GM12878 (cell line): ENCODE measurements around the gene FANCC. TPM values are rescaled to one million over a fixed set of nuclear protein-coding genes. Genes with fewer than 3 reads are reported as not detected.

Experiments used
- ATAC-seq: fragments of 200-7000 bp; cut with Tn5 transposase; 3 replicates; pipeline ENCODE4 v1.9.1; 2020; ENCODE audit warnings: mild to moderate bottlenecking, moderate library complexity
- BruUV-seq: library from RNA; stranded (reverse); fragments of 400-500 nt; replicated peaks from 2 replicates; lab custom pipeline; 2021; lab: Mats Ljungman, UMichigan
- CTCF ChIA-PET: fragments of 300-600 bp; sonication (Branson Sonifier 250); formaldehyde crosslinking; extraction: SDS; loops from one replicate; lab custom pipeline; 2021; ENCODE audit warnings: inconsistent platforms; lab: Yijun Ruan, JAX
- POLR2A ChIA-PET: fragments of 350-600 bp; formaldehyde crosslinking; extraction: SDS; loops from one replicate; lab custom pipeline; 2021; ENCODE audit warnings: inconsistent platforms; lab: Charles Lee
- RAD21 ChIA-PET: fragments of 300-600 bp; sonication (Branson Sonifier 250); formaldehyde crosslinking; loops from one replicate; lab custom pipeline; 2023; ENCODE audit warnings: antibody characterized with exemption; ENCODE audit not compliant: unreplicated experiment; lab: Charles Lee
- SMC1A ChIA-PET: fragments of 300-600 bp; sonication (Branson Sonifier 250); formaldehyde crosslinking; loops from one replicate; lab custom pipeline; 2023; ENCODE audit not compliant: unreplicated experiment, uncharacterized antibody; lab: Charles Lee
- DNase-seq: peaks from one replicate; pipeline ENCODE4 v3.0.0-alpha.2; 2011; ENCODE audit warnings: low read depth, low spot score
- FAIRE-seq: peaks from 3 replicates; lab custom pipeline; 2011; peaks lifted over from hg19 to GRCh38; lab: Jason Lieb, UNC
- H2AFZ ChIP-seq: 2 replicates; pipeline ENCODE4 v1.6.0; 2011; ENCODE audit warnings: low read depth, low read length, control low read depth; ENCODE audit not compliant: control insufficient read depth
- H3K27ac ChIP-seq: 2 replicates; pipeline ENCODE4 v1.5.1; 2011; ENCODE audit warnings: control low read depth; ENCODE audit not compliant: control insufficient read depth, insufficient read depth
- H3K27me3 ChIP-seq, 2 experiments: replicated peaks in 1 of 2; 2 replicates each; pipeline versions ENCODE4 v1.6.0 to v1.6.1; 2011; ENCODE audit warnings: low read length in 1 of 2; ENCODE audit not compliant: control insufficient read depth in 2 of 2, insufficient read depth in 2 of 2
- H3K36me3 ChIP-seq, 2 experiments: 2 replicates each; pipeline ENCODE4 v1.5.1; 2011; ENCODE audit warnings: low read length in 1 of 2; ENCODE audit not compliant: control insufficient read depth in 2 of 2, insufficient read depth in 2 of 2
- H3K4me1 ChIP-seq: 2 replicates; pipeline ENCODE4 v1.6.1; 2011; ENCODE audit warnings: mild to moderate bottlenecking, low read length, moderate library complexity, mixed read lengths; ENCODE audit not compliant: control insufficient read depth, insufficient read depth
- H3K4me2 ChIP-seq: 2 replicates; pipeline ENCODE4 v1.6.0; 2011; ENCODE audit warnings: control low read depth; ENCODE audit not compliant: control insufficient read depth, insufficient read depth
- H3K4me3 ChIP-seq: fragments of 200-600 bp; sonication (generic); 2 replicates; pipeline ENCODE4 v1.5.1; 2016
- H3K79me2 ChIP-seq: 2 replicates; pipeline ENCODE4 v1.6.0; 2011; ENCODE audit warnings: low read length; ENCODE audit not compliant: control insufficient read depth, insufficient read depth
- H3K9ac ChIP-seq: 2 replicates; pipeline ENCODE4 v1.8.0; 2011; ENCODE audit warnings: low read length, control low read depth, mixed read lengths; ENCODE audit not compliant: control insufficient read depth, insufficient read depth
- H3K9me3 ChIP-seq: replicated peaks from 3 replicates; pipeline ENCODE4 v1.5.1; 2011; ENCODE audit warnings: mild to moderate bottlenecking, low read length; ENCODE audit not compliant: control insufficient read depth, insufficient read depth
- H4K20me1 ChIP-seq: 2 replicates; pipeline ENCODE4 v1.6.0; 2011; ENCODE audit not compliant: control insufficient read depth, insufficient read depth
- ASH2L ChIP-seq: fragments of 300-600, 200-600 bp; sonication (generic); IDR thresholded peaks from 2 replicates; pipeline ENCODE4 v1.6.1; 2017; ENCODE audit warnings: low read depth, mild to moderate bottlenecking, borderline replicate concordance
- ATF2 ChIP-seq: IDR thresholded peaks from 2 replicates; pipeline ENCODE4 v1.6.1; 2012; ENCODE audit warnings: low read length, inconsistent platforms
- E4F1 ChIP-seq: fragments of 450-650 bp; IDR thresholded peaks from 2 replicates; pipeline ENCODE4 v1.6.1; 2018; ENCODE audit warnings: borderline replicate concordance, mild to moderate bottlenecking; ENCODE audit not compliant: partially characterized antibody
- TARDBP ChIP-seq: IDR thresholded peaks from 2 replicates; pipeline ENCODE4 v1.6.1; 2016; ENCODE audit warnings: borderline replicate concordance
- ZBED1 ChIP-seq: IDR thresholded peaks from 2 replicates; pipeline ENCODE4 v1.6.1; 2016; ENCODE audit warnings: borderline replicate concordance
- ZNF24 ChIP-seq: fragments of 450-650 bp; IDR thresholded peaks from 2 replicates; pipeline ENCODE4 v1.6.1; 2017; ENCODE audit warnings: antibody characterized with exemption, mild to moderate bottlenecking
- ZSCAN29 ChIP-seq: fragments of 450-650 bp; IDR thresholded peaks from 2 replicates; pipeline ENCODE4 v1.6.1; 2017; ENCODE audit warnings: mild to moderate bottlenecking, moderate library complexity
- WGBS: methylation state at CpG from one replicate; pipeline ENCODE4 v1.1.6; 2016; ENCODE audit warnings: low lambda C conversion rate; ENCODE audit not compliant: insufficient replicate concordance, insufficient coverage; ENCODE audit errors: missing lambda C conversion rate; 5-methylcytosine and 5-hydroxymethylcytosine counted together
- in situ Hi-C: fragments of 300-500 bp; cut with MboI; formaldehyde crosslinking; loops from 9 replicates; pipeline ENCODE4 v1.14.3; 2018; ENCODE audit warnings: mixed read lengths
- intact Hi-C: fragments of 100-400 bp; cut with micrococcal nuclease; formaldehyde crosslinking; loops from one replicate; pipeline ENCODE4 v1.14.2; 2022; ENCODE audit not compliant: unreplicated experiment
- polyA plus RNA-seq, 11 experiments: library from polyadenylated mRNA; depleted of rRNA in 4 of 11; unstranded in 6 of 11; stranded (reverse) in 5 of 11; fragments of >200 nt; fragmentation: Nextera tagmentation in 4 of 11; fragmentation: Illumina TruSeq in 1 of 11; extraction: Ambion mirVana in 4 of 11; extraction: Trizol in 1 of 11; gene quantifications; 1 replicate in 1 of 11; 2 replicates in 10 of 11; pipeline versions ENCODE4 v1.2.1 to v1.2.3, GENCODE V29; 2011 to 2016; ENCODE audit warnings: inconsistent platforms in 2 of 11, missing spikeins in 2 of 11, low read depth in 1 of 11
- total RNA-seq, 4 experiments: library from RNA; depleted of rRNA in 3 of 4; stranded (reverse); fragments of >200 nt in 3 of 4; fragmentation: Illumina TruSeq in 1 of 4; extraction: Trizol in 1 of 4; gene quantifications; 2 replicates each; pipeline versions ENCODE4 v1.2.1 to v1.2.3, GENCODE V29; 2013 to 2021

The FANCC gene
- total and polyA plus RNA-seq, 10 of the 15 experiments (the other 5 are each of a cell fraction or from before 2014, with no cell fraction given), result 1.2 to 16.8 (median 10.5) TPM

GRCh38 chr9:95085036-95085770 lies 232.3 kb downstream of the FANCC start:
- SMC1A ChIA-PET, result interaction anchor here (1.3 kb wide), 1 partner anchor 10 kb away, joined by 4 read pairs; no protein-coding TSS in a partner anchor
- no peak overlapping the region for H3K27ac ChIP-seq
- POLR2A ChIA-PET, result no interaction called here

More at GRCh38 chr9:95085036-95085770, 232.3 kb downstream of the FANCC start:
- Histone ChIP-seq H3K27me3 (no peaks in the 10 kb centered on the region), H2AFZ (no peak overlapping the region), H3K36me3 (peaks cover 2 to 16% of the 10 kb centered on the region in 2 experiments; a peak in 3 of 4 replicates), H3K9ac (no peak overlapping the region), H3K4me2 (no peak overlapping the region), H3K79me2 (no peaks in the 10 kb centered on the region), H4K20me1 (no peaks in the 10 kb centered on the region), H3K4me1 (no peaks in the 10 kb centered on the region), H3K9me3 (no peaks in the 10 kb centered on the region), H3K4me3 (no peak overlapping the region)
- in situ Hi-C loops (no loop called here), intact Hi-C loops (no loop called here)
- FAIRE-seq (no peak), DNase-seq (no peak), ATAC-seq (no peak)
- TF ChIP-seq TARDBP (no peak), ASH2L (no peak), E4F1 (no peak), ZNF24 (no peak), ATF2 (no peak), ZSCAN29 (no peak), ZBED1 (no peak)
- BruUV-seq, result no TSS peak
- WGBS, result 98% methylated on average over 29 of the region's 29 CpGs
- ChIA-PET CTCF (no interaction called here), RAD21 (no interaction called here)
